Heart right ventricle (tissue), 16 donors: ENCODE measurements around the gene ENDOV. TPM values are rescaled to one million over a fixed set of nuclear protein-coding genes. Genes with fewer than 3 reads are reported as not detected.

Experiments
- ATAC-seq, 8 donors: fragments of 200-7000 bp; cut with Tn5 transposase; one replicate each; pipeline ENCODE4 v1.9.1; 2020; ENCODE audit warnings: mild to moderate bottlenecking in 8 of 8, moderate library complexity in 8 of 8, moderate number of reproducible peaks in 1 of 8
- DNase-seq, 2 donors: peaks; one replicate each; pipeline ENCODE4 v3.0.0-alpha.2; 2020
- H3K27ac ChIP-seq, 10 donors: fragments of 200-600 bp; sonication (generic) in 2 of 10; one replicate each; pipeline versions ENCODE4 v1.5.0 to v1.8.0; 2020 to 2022; ENCODE audit warnings: mild to moderate bottlenecking in 3 of 10
- H3K27me3 ChIP-seq, 7 donors: fragments of 200-600 bp; one replicate each; pipeline ENCODE4 v1.8.0; 2021 to 2022; ENCODE audit warnings: mild to moderate bottlenecking in 2 of 7
- H3K36me3 ChIP-seq, 9 donors: fragments of 200-600 bp; sonication (generic) in 1 of 9; one replicate each; pipeline versions ENCODE4 v1.5.0 to v1.8.0; 2020 to 2022; ENCODE audit warnings: mild to moderate bottlenecking in 2 of 9
- H3K4me1 ChIP-seq, 9 donors: fragments of 200-600 bp; sonication (generic) in 1 of 9; one replicate each; pipeline versions ENCODE4 v1.5.0 to v1.8.0; 2020 to 2022; ENCODE audit warnings: mild to moderate bottlenecking in 4 of 9
- H3K4me3 ChIP-seq, 10 donors: fragments of 200-600 bp; sonication (generic) in 2 of 10; one replicate each; pipeline versions ENCODE4 v1.5.0 to v1.8.0; 2020 to 2022; ENCODE audit warnings: mild to moderate bottlenecking in 7 of 10, moderate library complexity in 2 of 10
- H3K9me3 ChIP-seq, 11 donors: fragments of 200-600 bp in 10 of 11; sonication (generic) in 2 of 11; one replicate each; pipeline versions ENCODE4 v1.5.0 to v1.8.0; 2013 to 2022; ENCODE audit warnings: mild to moderate bottlenecking in 2 of 11, control low read depth in 1 of 11, moderate library complexity in 1 of 11
- CTCF ChIP-seq, 9 donors: fragments of 200-600 bp; sonication (generic) in 2 of 9; IDR thresholded peaks; one replicate each; pipeline versions ENCODE4 v1.5.0 to v1.8.0; 2021 to 2022; ENCODE audit warnings: antibody characterized with exemption in 9 of 9, mild to moderate bottlenecking in 5 of 9, moderate library complexity in 1 of 9
- WGBS, 2 donors: extraction: QIAGEN DNeasy Blood & Tissue Kit; methylation state at CpG; one replicate each; pipeline ENCODE4 v1.1.7; 2013; ENCODE audit warnings: inconsistent platforms in 1 of 2; 5-methylcytosine and 5-hydroxymethylcytosine counted together
- intact Hi-C, 10 donors: fragments of 100-400 bp; cut with DNase I; formaldehyde crosslinking; loops; one replicate each; pipeline versions ENCODE4 v1.11.1 to v1.14.2; 2022
- polyA plus RNA-seq, 2 donors: library from polyadenylated mRNA; stranded (reverse); fragments of 200-250 nt; gene quantifications; one replicate each; pipeline ENCODE4 v1.2.3, GENCODE V29; 2013
- total RNA-seq, 10 donors: library from RNA; stranded (reverse); fragmentation: NEBNext Ultra II Directional in 3 of 10; extraction: Animal tissue kit (Norgen Biotek cat#: 25700) in 3 of 10; gene quantifications; one replicate each; pipeline versions ENCODE4 v1.2.1 to v1.2.4, GENCODE V29; 2021 to 2023
- donor health status: Arrhythmogenic right ventricular cardiomyopathy.
- donor health status: ischemic (EF 13 %, LVEDD 7.1; RV severe dilation, severe dysfunction).
- donor health status: healthy with polysubstance abuse.
- donor health status: DM: no; HTN: yes; CAD: no.
- donor health status: DM: no; HTN: no; CAD: no.
- donor health status: ischemic (EF 25% LVEDD 6.9; RV normal size, moderate dysfunction).
- donor health status: ischemic (EF 25% LVEDD 5.7; RV mildly dilated, moderate dysfunction).
- donor health status: healthy.
- donor health status: DM: yes; HTN: yes; CAD: no.
- donor health status: Ischemic cardiomyopathy.
- donor health status: ischemic (EF 35%, LVEDD 5.7; RV mildly dilated, moderate dysfunction).
- donor health status: nonischemic (EF 11% LVEDD 7.7; RV severe dilation, severe dysfunction).
- donor health status: DM: yes; HTN: yes; CAD: no.
- donor health status: PGD.
- donor health status: ischemic (EF 29% LVEDD 5.4; RV normal size, mild dysfunction).
- donor health status: nonischemic (EF 23%, LVEDD 6.1; RV moderate dilation, normal function).

Gene ENDOV
- total and polyA plus RNA-seq, 12 donors, result 7.7 to 19.9 (median 12.6) TPM

- Histone ChIP-seq H3K9me3 (no peaks in the 10 kb centered on the region), H3K4me3 (no peak overlapping the region), H3K36me3 (peaks cover 0 to 3% (median 0%) of the 10 kb centered on the region in 9 donors), H3K27ac (no peak overlapping the region), H3K4me1 (no peaks in the 10 kb centered on the region), H3K27me3 (peaks cover 0 to 18% (median 0%) of the 10 kb centered on the region in 7 donors)
- ATAC-seq (no peak), DNase-seq (peak in 1 of 2 donors; percentile 8)
- TF ChIP-seq CTCF (IDR thresholded peaks at IDR 0.05), result no peak
- intact Hi-C loops, result no loop called here
- WGBS, 2 donors, result 55 to 61% methylated on average over 26 of the region's 26 CpGs
Measured at GRCh38 chr17:80445007-80445725, 30.2 kb downstream of the ENDOV start.

GRCh38 chr17:80445726-80446110 is 30.8 kb downstream of the ENDOV start:
- H3K27ac ChIP-seq, result no peak overlapping the region
- H3K9me3 ChIP-seq, result no peaks in the 10 kb centered on the region
- no peak for TF ChIP-seq CTCF (IDR thresholded peaks at IDR 0.05)
- no peaks in the 10 kb centered on the region for H3K4me1 ChIP-seq
- ATAC-seq, result no peak
- no peak overlapping the region for H3K4me3 ChIP-seq
- H3K27me3 ChIP-seq, result peaks cover 0 to 18% (median 0%) of the 10 kb centered on the region in 7 donors
- peak in 1 of 2 donors; percentile 4 for DNase-seq
- WGBS, 2 donors, result 76 to 81% methylated on average over 10 of the region's 10 CpGs
- H3K36me3 ChIP-seq, result peaks cover 0 to 3% (median 0%) of the 10 kb centered on the region in 9 donors
- intact Hi-C loops, result no loop called here

GRCh38 chr17:80446645-80447405 is 31.9 kb downstream of the ENDOV start:
- Histone ChIP-seq H3K4me1 (no peaks in the 10 kb centered on the region), H3K27me3 (peaks cover 0 to 18% (median 0%) of the 10 kb centered on the region in 7 donors), H3K4me3 (no peak overlapping the region), H3K9me3 (no peaks in the 10 kb centered on the region), H3K36me3 (peaks cover 0 to 3% (median 0%) of the 10 kb centered on the region in 9 donors), H3K27ac (no peak overlapping the region)
- intact Hi-C loops, result no loop called here
- TF ChIP-seq CTCF (IDR thresholded peaks at IDR 0.05), result no peak
- no peak for ATAC-seq
- peak in 1 of 2 donors; percentile 2 for DNase-seq
- 72% methylated on average over 12 of the region's 12 CpGs for WGBS, 2 donors

- WGBS, 2 donors, result 80 to 90% methylated on average over 4 of the region's 4 CpGs
- H3K4me3 ChIP-seq, result no peak overlapping the region
- no peak for DNase-seq
- H3K27ac ChIP-seq, result no peak overlapping the region
- no peaks in the 10 kb centered on the region for H3K36me3 ChIP-seq
- no peak for TF ChIP-seq CTCF (IDR thresholded peaks at IDR 0.05)
- no peaks in the 10 kb centered on the region for H3K9me3 ChIP-seq
- ATAC-seq, result no peak
- no peaks in the 10 kb centered on the region for H3K4me1 ChIP-seq
- peaks cover 0 to 18% (median 0%) of the 10 kb centered on the region in 7 donors for H3K27me3 ChIP-seq
- intact Hi-C loops, result no loop called here
Measured at GRCh38 chr17:80447790-80448189, 32.8 kb downstream of the ENDOV start.
